CD8-positive, alpha-beta memory T cell (primary cell): Measurements from ENCODE around the gene EFNA5. TPM values are rescaled to one million over a fixed set of nuclear protein-coding genes. Genes with fewer than 3 reads are reported as not detected.

Source experiments
- CTCF ChIA-PET: fragments of 350-600 bp; sonication (Branson Sonifier 250); formaldehyde crosslinking; loops from one replicate; lab custom pipeline; 2021; ENCODE audit warnings: antibody characterized with exemption; lab: Charles Lee
- POLR2A ChIA-PET: fragments of 350-600 bp; sonication (Branson Sonifier 250); formaldehyde crosslinking; loops from one replicate; lab custom pipeline; 2021; ENCODE audit warnings: antibody characterized with exemption; lab: Charles Lee
- DNase-seq, 5 donors: peaks; one replicate each; pipeline versions ENCODE4 v3.0.0 to v3.0.0-alpha.2; 2020 to 2022; ENCODE audit warnings: mixed read lengths in 1 of 5
- H3K27ac ChIP-seq: one replicate; pipeline ENCODE4 v1.7.0; 2013; ENCODE audit warnings: low read depth, mild to moderate bottlenecking, low read length, moderate library complexity
- H3K27me3 ChIP-seq: 2 replicates; pipeline ENCODE4 v1.7.0; 2013; ENCODE audit warnings: low read length, mild to moderate bottlenecking; ENCODE audit not compliant: insufficient read depth, poor library complexity, severe bottlenecking
- H3K36me3 ChIP-seq: 2 replicates; pipeline ENCODE4 v1.7.0; 2013; ENCODE audit warnings: mild to moderate bottlenecking, low read length, moderate library complexity; ENCODE audit not compliant: insufficient read depth
- H3K4me1 ChIP-seq: 2 replicates; pipeline ENCODE4 v1.7.0; 2013; ENCODE audit warnings: mild to moderate bottlenecking, low read length, moderate library complexity; ENCODE audit not compliant: insufficient read depth
- H3K4me3 ChIP-seq: 2 replicates; pipeline ENCODE4 v1.7.0; 2013; ENCODE audit warnings: mild to moderate bottlenecking, low read length
- H3K9me3 ChIP-seq: 2 replicates; pipeline ENCODE4 v1.7.0; 2013; ENCODE audit warnings: mild to moderate bottlenecking, low read length
- H3K27ac Mint-ChIP-seq, 8 donors: one replicate each; pipeline ENCODE4 v1.8.0; 2020 to 2021; ENCODE audit warnings: mixed read lengths in 8 of 8, mild to moderate bottlenecking in 6 of 8, inconsistent platforms in 3 of 8, moderate library complexity in 3 of 8
- H3K27me3 Mint-ChIP-seq, 2 donors: one replicate each; pipeline ENCODE4 v1.8.0; 2020 to 2021; ENCODE audit warnings: mixed read lengths in 2 of 2, mild to moderate bottlenecking in 1 of 2, moderate library complexity in 1 of 2
- H3K36me3 Mint-ChIP-seq, 3 donors: one replicate each; pipeline ENCODE4 v1.8.0; 2020 to 2021; ENCODE audit warnings: mixed read lengths in 3 of 3, inconsistent platforms in 1 of 3, mild to moderate bottlenecking in 1 of 3
- H3K4me1 Mint-ChIP-seq, 3 donors: one replicate each; pipeline ENCODE4 v1.8.0; 2020 to 2021; ENCODE audit warnings: mixed read lengths in 3 of 3, inconsistent platforms in 1 of 3, mild to moderate bottlenecking in 1 of 3
- H3K4me3 Mint-ChIP-seq, 7 donors: one replicate each; pipeline ENCODE4 v1.8.0; 2020 to 2021; ENCODE audit warnings: mixed read lengths in 7 of 7, mild to moderate bottlenecking in 6 of 7, moderate library complexity in 4 of 7, inconsistent platforms in 2 of 7
- H3K9me3 Mint-ChIP-seq, 5 donors: one replicate each; pipeline ENCODE4 v1.8.0; 2020 to 2022; ENCODE audit warnings: mixed read lengths in 5 of 5, mild to moderate bottlenecking in 3 of 5, moderate library complexity in 2 of 5, inconsistent platforms in 1 of 5
- polyA plus RNA-seq: library from polyadenylated mRNA; unstranded; fragments of 300-500 nt; fragmentation: Illumina TruSeq; gene quantifications from one replicate; pipeline ENCODE4 v1.2.3, GENCODE V29; 2021
- total RNA-seq, 2 experiments: library from RNA; stranded (reverse); gene quantifications; one replicate each; pipeline ENCODE4 v1.2.3, GENCODE V29; 2021

The EFNA5 gene
- total and polyA plus RNA-seq, 3 experiments from 2014 or later: 0.21 TPM; not detected in 2

- no peak overlapping the region for H3K4me3 Mint-ChIP-seq
- CTCF ChIA-PET: interaction anchor here (1.1 kb wide), 1 partner anchor 12 kb away, joined by 3 read pairs; no protein-coding TSS in a partner anchor
- H3K9me3 Mint-ChIP-seq: no peaks in the 10 kb centered on the region
- no peaks in the 10 kb centered on the region for H3K36me3 Mint-ChIP-seq
- DNase-seq: no peak
- H3K36me3 ChIP-seq: no peaks in the 10 kb centered on the region
- H3K4me1 ChIP-seq: no peaks in the 10 kb centered on the region
- H3K4me3 ChIP-seq: no peak overlapping the region
- POLR2A ChIA-PET: no interaction called here
- no peak overlapping the region for H3K27ac Mint-ChIP-seq
- H3K27me3 Mint-ChIP-seq: peaks cover 8 to 56% of the 10 kb centered on the region in 2 donors
- H3K9me3 ChIP-seq: no peaks in the 10 kb centered on the region
- H3K4me1 Mint-ChIP-seq: no peaks in the 10 kb centered on the region
- no peak overlapping the region for H3K27ac ChIP-seq
- H3K27me3 ChIP-seq: peaks cover 4% of the 10 kb centered on the region
These were observed 9.1 kb downstream of the EFNA5 start for GRCh38 chr5:107661650-107662044.

DNA sequence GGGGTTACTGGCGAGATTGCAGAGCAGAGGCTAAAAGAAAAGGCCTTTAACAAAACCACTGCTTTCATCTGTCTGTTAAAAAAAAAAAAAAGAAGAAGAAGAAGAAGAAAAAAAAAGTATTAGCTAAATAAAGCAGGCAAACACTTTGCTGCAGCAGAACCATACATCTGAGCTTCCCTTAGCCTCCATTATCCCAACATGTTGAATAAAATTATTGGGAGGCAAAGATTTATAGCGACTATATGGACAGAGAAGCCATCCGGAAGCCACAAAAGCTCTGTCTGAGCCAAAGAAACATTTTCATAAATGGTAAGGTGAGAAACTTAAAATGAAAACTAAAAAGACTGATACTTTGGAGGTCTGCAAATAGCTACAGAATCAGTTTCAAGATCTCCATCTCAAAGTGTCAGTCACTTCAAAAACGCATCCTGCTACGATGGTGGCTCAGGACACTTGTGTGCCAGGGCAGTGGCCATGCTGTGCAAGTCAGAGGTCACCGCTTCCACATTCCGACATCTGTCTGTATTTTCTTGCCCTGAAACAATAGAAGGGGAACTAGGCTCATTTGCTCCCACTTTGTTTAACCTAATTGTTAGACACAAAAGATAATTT, 9.6 kb downstream of the EFNA5 start:
- Histone ChIP-seq H3K4me3 (no peak overlapping the region), H3K36me3 (no peaks in the 10 kb centered on the region), H3K27me3 (peaks cover 4% of the 10 kb centered on the region), H3K27ac (no peak overlapping the region), H3K4me1 (no peaks in the 10 kb centered on the region), H3K9me3 (no peaks in the 10 kb centered on the region)
- Mint-ChIP-seq H3K4me3 (no peak overlapping the region), H3K4me1 (no peaks in the 10 kb centered on the region), H3K27ac (no peak overlapping the region), H3K27me3 (peaks cover 3 to 52% of the 10 kb centered on the region in 2 donors), H3K36me3 (no peaks in the 10 kb centered on the region), H3K9me3 (no peaks in the 10 kb centered on the region)
- DNase-seq: no peak
- ChIA-PET CTCF (no interaction called here), POLR2A (no interaction called here)

- no peaks in the 10 kb centered on the region for H3K9me3 Mint-ChIP-seq
These were observed 12.2 kb downstream of the EFNA5 start for GRCh38 chr5:107658528-107658927.

DNA sequence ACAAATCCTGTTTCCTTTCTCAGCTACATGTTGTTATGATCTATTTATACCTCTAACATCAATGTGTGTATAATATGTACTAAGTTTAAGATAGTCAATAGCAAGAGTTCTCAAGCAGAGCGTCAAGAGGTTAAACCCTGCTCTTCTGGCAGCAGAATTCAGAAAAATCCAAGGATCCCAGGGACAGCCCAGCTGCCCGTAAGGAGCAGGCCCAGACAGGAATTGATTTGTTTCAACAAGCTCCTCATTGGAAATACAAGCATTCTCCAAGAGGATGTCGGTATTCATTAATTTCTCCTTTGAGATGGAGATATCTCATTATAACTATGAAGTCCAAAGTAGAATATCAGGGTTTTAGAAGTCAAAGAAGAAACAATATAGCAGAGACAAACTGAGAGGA, 14.9 kb downstream of the EFNA5 start:
- H3K4me1 Mint-ChIP-seq: no peaks in the 10 kb centered on the region
- Histone ChIP-seq H3K27me3 (no peaks in the 10 kb centered on the region), H3K36me3 (no peaks in the 10 kb centered on the region), H3K4me3 (no peak overlapping the region), H3K27ac (no peak overlapping the region), H3K4me1 (no peaks in the 10 kb centered on the region), H3K9me3 (no peaks in the 10 kb centered on the region)
- POLR2A ChIA-PET: no interaction called here
- no peak for DNase-seq
- no peaks in the 10 kb centered on the region for H3K9me3 Mint-ChIP-seq
- CTCF ChIA-PET: no interaction called here
- no peaks in the 10 kb centered on the region for H3K36me3 Mint-ChIP-seq
- no peak overlapping the region for H3K27ac Mint-ChIP-seq
- H3K27me3 Mint-ChIP-seq: peaks cover 3 to 42% of the 10 kb centered on the region in 2 donors
- H3K4me3 Mint-ChIP-seq: no peak overlapping the region

More at GRCh38 chr5:107658528-107658927, 12.2 kb downstream of the EFNA5 start:
- Histone ChIP-seq H3K4me3 (no peak overlapping the region), H3K4me1 (no peaks in the 10 kb centered on the region), H3K9me3 (no peaks in the 10 kb centered on the region), H3K36me3 (no peaks in the 10 kb centered on the region), H3K27ac (no peak overlapping the region), H3K27me3 (no peaks in the 10 kb centered on the region)
- Mint-ChIP-seq H3K27ac (no peak overlapping the region), H3K27me3 (peaks cover 2 to 47% of the 10 kb centered on the region in 2 donors), H3K36me3 (no peaks in the 10 kb centered on the region), H3K4me3 (no peak overlapping the region), H3K4me1 (no peaks in the 10 kb centered on the region)
- CTCF ChIA-PET: no interaction called here
- DNase-seq: no peak
- POLR2A ChIA-PET: no interaction called here

- H3K4me1 Mint-ChIP-seq: no peaks in the 10 kb centered on the region
- Histone ChIP-seq H3K27me3 (no peaks in the 10 kb centered on the region), H3K27ac (no peak overlapping the region)
These were observed 15.9 kb downstream of the EFNA5 start for GRCh38 chr5:107654827-107655226.

DNA sequence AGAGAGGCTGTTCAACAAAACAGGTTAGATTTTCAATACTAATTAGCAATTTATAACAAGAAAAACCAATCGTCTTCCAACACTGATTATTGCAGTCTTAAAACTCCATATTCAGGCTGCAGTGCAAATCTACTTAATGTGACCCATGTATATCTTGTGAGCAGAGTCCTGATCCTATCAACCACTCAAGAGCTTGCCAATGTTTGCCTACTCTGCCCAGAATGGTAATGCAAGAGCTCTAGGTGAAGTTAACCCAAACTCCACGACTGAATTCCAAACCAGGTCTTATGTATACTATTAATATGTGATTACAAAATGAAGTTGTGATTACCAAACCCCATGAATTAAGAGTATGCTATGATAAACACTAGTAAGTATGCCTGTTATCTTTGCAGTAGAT, 17.1 kb downstream of the EFNA5 start:
- no peak overlapping the region for H3K27ac Mint-ChIP-seq
- no peaks in the 10 kb centered on the region for H3K27me3 ChIP-seq
- no peak overlapping the region for H3K4me3 Mint-ChIP-seq
- no peaks in the 10 kb centered on the region for H3K9me3 Mint-ChIP-seq
- no peak overlapping the region for H3K27ac ChIP-seq
- H3K4me1 ChIP-seq: no peaks in the 10 kb centered on the region
- no peaks in the 10 kb centered on the region for H3K9me3 ChIP-seq
- no peaks in the 10 kb centered on the region for H3K36me3 ChIP-seq
- ChIA-PET POLR2A (no interaction called here), CTCF (no interaction called here)
- H3K27me3 Mint-ChIP-seq: peaks cover 3 to 37% of the 10 kb centered on the region in 2 donors
- DNase-seq: no peak
- no peak overlapping the region for H3K4me3 ChIP-seq
- H3K4me1 Mint-ChIP-seq: no peaks in the 10 kb centered on the region
- H3K36me3 Mint-ChIP-seq: no peaks in the 10 kb centered on the region

More at GRCh38 chr5:107654827-107655226, 15.9 kb downstream of the EFNA5 start:
- H3K27ac Mint-ChIP-seq: no peak overlapping the region
- Histone ChIP-seq H3K9me3 (no peaks in the 10 kb centered on the region), H3K36me3 (no peaks in the 10 kb centered on the region), H3K4me1 (no peaks in the 10 kb centered on the region), H3K4me3 (no peak overlapping the region)
- no peaks in the 10 kb centered on the region for H3K9me3 Mint-ChIP-seq
- no peaks in the 10 kb centered on the region for H3K36me3 Mint-ChIP-seq
- H3K27me3 Mint-ChIP-seq: peaks cover 3 to 45% of the 10 kb centered on the region in 2 donors
- no peak overlapping the region for H3K4me3 Mint-ChIP-seq
- DNase-seq: no peak
- ChIA-PET POLR2A (no interaction called here), CTCF (no interaction called here)

DNA sequence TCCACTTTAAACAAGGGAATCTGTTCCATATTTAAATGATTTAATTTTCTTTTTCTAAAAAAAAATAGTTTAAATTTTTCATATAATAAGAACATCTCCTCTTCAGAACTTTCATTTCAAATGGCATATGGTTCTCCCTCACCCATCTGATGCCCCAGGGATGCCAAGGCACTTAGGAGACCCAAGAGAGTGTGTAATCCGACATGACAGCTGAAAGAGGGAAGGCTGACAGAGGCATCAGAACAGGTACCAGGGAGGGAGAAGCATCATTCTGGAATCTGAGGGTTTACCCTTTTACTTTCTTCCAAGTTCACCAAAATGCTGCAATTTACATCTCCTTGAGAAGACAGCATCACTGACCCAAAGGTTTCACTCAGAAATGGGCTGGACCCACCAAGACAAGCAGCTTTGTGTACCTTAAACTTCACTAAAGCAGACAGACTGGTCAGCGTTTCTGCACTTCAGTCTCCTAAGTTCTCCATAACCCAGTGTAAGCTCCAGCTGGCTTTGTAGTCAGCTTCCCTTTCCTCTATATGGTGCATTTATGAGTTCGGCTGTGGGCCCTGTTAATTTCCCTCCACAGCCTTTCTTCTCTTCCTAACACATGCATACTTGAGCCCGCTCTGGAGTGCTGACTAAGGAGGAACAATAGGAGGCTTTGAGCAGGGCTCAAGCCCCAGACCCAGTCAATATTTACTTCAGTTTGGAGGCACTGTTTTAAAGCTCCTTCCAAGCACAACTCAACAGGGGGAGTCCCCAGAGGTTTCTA, 17.7 kb downstream of the EFNA5 start:
- CTCF ChIA-PET: no interaction called here
- no peaks in the 10 kb centered on the region for H3K27me3 ChIP-seq
- no peaks in the 10 kb centered on the region for H3K36me3 ChIP-seq
- POLR2A ChIA-PET: no interaction called here
- H3K36me3 Mint-ChIP-seq: no peaks in the 10 kb centered on the region
- H3K27me3 Mint-ChIP-seq: peaks cover 3 to 31% of the 10 kb centered on the region in 2 donors
- H3K9me3 ChIP-seq: no peaks in the 10 kb centered on the region
- H3K27ac ChIP-seq: no peak overlapping the region
- no peaks in the 10 kb centered on the region for H3K9me3 Mint-ChIP-seq
- no peak for DNase-seq
- H3K4me1 Mint-ChIP-seq: no peaks in the 10 kb centered on the region
- H3K4me3 Mint-ChIP-seq: no peak overlapping the region
- no peak overlapping the region for H3K27ac Mint-ChIP-seq
- H3K4me3 ChIP-seq: no peak overlapping the region
- H3K4me1 ChIP-seq: no peaks in the 10 kb centered on the region

DNA sequence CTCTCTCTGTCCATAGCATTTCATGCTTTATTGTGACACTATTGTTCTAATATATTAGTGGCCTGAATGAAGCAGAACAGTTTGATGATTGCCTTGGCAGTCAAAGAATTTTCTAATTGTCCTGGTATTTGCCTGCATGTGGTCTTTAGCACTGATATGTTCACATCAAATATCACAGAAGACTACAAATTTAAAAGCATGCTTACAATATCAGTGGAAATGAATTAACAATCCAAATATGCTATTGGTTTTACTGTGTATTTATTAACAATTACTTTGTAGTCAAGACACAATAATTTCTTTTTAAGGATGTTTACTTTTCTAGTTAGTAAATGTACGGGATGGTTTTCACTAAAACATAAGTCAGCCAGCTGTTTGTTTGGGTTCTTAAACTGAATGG, 18.3 kb downstream of the EFNA5 start:
- no peak overlapping the region for H3K27ac Mint-ChIP-seq
- no peaks in the 10 kb centered on the region for H3K9me3 ChIP-seq
- no peak overlapping the region for H3K4me3 ChIP-seq
- no peak overlapping the region for H3K4me3 Mint-ChIP-seq
- H3K27ac ChIP-seq: no peak overlapping the region
- no peaks in the 10 kb centered on the region for H3K4me1 ChIP-seq
- no peaks in the 10 kb centered on the region for H3K4me1 Mint-ChIP-seq
- POLR2A ChIA-PET: no interaction called here
- peaks cover 3 to 26% of the 10 kb centered on the region in 2 donors for H3K27me3 Mint-ChIP-seq
- no peaks in the 10 kb centered on the region for H3K27me3 ChIP-seq
- CTCF ChIA-PET: no interaction called here
- DNase-seq: no peak
- H3K36me3 ChIP-seq: no peaks in the 10 kb centered on the region
- H3K9me3 Mint-ChIP-seq: no peaks in the 10 kb centered on the region
- H3K36me3 Mint-ChIP-seq: no peaks in the 10 kb centered on the region
